Measurements from ENCODE around the gene UBN1.
A peak's percentile ranks its signal among the peaks of the same experiment; 100 is the strongest.

The UBN1 gene

GRCh38 chr16:4846901-4847773 lies at the start of gene UBN1, which contains the start of gene GLYR1:
TSS of gene UBN1 (plus strand) at chr16:4847481. CDS start at chr16:4852918, 5,437 bp downstream.
TSS of gene GLYR1 (minus strand) at chr16:4847288. CDS start at chr16:4847265, 23 bp downstream.
- DNase-seq, result peak; percentile 99

DNA sequence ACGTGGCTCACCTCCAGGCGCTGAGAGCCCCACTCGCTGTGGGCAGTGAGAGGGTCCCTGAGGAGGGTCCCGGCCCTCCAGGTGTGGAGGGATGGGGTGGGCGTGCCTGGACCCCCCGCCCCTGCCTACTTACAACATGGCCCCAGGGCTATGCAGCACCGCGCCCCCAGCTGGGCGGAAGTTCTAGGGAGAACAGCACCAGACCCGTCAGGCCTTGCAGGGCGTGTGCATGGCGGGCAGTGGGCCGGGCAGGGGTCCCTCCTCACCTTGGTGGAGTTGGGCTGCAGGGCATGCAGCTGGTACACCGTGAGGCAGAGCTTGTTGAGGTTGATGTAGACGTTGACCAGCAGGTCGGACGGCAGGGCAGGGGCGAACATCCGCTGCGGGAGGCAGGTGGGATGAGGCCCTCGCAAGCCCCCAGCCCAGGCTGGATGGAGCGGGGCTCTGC lies 49.5 kb upstream of the UBN1 start:
- no peak for DNase-seq

DNA sequence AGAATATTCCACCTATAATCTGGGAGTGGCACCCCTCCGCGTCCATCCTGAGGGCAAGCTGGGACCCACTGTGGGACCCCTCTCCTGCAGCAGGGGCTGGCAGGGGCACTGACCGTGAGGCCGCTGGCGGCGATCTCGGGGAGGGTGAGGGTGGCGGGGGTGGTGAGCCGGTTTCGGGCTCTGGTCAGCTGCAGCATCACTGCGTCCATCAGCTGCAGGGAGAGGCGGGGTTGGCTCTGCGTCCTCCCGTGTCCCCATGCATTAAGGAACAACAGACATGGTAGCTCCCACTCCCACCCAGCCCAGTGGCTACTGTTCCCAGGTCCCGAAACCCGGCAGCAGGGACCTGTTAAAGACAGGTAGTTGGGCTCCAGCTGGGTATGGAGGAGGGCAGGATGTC lies 48.8 kb upstream of the UBN1 start:
- DNase-seq, result no peak

- no peak for DNase-seq
Measured at GRCh38 chr16:4799171-4799855, 48.0 kb upstream of the UBN1 start.

DNA sequence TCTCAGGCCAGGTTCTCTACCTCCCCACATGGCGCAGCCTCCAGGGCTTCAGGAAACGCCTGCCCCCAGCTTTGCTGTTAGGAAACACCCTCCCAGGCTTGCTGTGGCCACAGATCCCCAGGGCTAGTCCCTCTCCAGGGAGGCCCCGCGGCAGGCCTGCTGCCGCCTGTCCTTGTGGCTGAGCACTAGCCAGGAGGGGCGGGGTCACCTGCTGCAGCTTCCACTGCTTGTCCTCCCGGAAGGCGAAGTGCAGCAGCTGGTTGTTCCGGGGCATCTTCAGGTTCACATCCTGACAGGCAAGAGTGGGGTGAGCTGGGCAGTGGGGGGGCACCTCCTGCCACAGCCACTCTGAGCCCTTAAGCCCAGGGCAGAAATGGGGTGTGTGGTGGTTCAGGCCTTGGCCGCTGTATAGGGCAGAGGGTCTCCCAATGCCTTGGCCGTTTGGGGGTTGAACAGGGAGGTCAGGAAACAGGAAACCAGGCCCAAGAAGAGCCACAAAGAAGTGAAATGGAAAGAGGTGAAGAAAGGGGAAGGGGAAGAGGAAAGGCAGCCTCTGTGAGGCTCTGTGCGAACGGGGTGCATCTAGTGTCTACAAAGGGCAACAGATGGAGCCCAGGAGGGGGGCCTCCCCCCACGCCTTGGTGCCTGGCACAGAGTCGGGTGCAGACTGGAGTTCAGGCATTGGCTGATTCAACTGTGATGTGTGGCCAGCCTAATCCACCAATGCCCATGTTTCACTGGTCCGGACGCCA lies 46.8 kb upstream of the UBN1 start:
- DNase-seq, result no peak

DNA sequence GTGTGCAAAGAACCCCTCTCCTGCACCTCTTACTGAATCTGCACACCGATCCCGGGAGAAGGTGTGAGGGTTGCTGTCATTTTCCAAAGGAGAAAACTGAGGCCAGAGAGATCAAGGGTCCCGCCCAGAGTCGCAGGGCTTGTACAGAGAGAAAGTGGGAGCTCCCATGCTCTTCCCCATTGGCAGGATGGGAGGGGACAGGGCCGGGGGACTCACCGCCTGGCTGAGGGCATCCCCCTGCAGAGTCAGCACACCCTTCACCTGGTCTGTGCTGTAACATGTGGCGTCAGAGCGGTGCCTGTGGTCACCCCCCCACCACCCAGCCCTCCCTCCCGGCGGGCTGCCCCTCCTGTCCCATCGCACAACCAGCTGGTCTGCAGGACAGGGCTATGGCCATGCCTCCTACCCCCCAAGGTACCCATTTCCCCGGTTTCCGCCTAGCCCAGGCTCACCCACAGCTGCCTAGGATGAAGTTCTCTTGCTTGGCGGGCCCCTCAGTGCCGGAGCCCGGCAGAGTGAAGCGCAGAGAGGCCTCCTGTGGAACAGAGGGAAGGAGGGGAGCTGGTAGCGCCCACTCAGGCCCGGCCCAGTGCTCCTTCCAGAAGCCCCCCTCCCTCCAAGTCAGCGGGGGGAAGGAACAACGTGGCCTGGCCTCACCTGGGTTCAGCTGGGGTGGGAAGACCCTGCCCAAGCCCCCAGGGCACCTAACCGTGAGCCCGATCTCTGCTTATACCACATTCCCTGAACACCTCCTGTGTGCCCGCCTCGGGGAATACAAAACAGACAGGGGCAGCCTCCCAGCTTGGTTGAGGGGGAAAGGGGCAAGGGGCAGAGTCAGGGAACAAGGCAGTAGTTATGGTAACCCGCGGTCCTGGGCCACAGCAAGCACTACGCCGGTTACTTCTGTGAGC lies 46.0 kb upstream of the UBN1 start:
- DNase-seq, result no peak

GRCh38 chr16:4801962-4802658 lies 45.2 kb upstream of the UBN1 start, which contains the start of gene ROGDI:
TSS of gene ROGDI (minus strand) at chr16:4802633. CDS start at chr16:4802571, 62 bp downstream.
- peak; percentile 82 for DNase-seq

DNA sequence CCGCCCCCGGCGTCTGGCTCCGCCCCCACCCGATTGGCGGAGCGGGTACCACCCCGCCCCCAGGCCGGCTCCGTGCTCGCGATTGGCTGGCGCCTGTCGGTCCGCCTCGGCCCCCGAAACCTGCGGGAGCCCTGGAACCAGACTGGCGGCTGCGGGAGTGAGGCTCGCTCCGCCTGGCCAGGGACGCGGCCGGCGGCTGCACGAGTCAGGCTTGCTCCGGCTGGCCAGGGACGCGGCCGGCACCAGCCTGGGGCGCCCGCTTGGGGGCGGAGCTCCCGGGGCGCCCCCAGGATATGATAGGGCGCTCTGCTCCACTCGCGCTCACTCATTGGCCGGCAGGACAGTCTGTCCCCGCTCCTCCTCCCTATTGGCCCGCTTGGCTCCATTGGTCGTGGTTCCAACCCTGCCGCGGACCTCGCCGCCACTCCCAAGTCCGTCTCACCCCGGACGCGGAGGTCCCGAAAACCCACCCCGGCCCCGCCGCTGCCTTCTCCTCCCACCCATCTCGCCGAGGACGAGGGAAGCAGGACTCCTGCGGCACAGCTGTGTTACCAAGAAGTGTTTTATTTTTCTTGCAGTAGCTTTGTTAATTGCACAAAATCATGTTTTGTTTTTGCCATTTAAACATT lies 44.5 kb upstream of the UBN1 start:
- peak; percentile 95 for DNase-seq

- DNase-seq, result no peak
Measured at GRCh38 chr16:4803401-4803844, 43.9 kb upstream of the UBN1 start.

DNA sequence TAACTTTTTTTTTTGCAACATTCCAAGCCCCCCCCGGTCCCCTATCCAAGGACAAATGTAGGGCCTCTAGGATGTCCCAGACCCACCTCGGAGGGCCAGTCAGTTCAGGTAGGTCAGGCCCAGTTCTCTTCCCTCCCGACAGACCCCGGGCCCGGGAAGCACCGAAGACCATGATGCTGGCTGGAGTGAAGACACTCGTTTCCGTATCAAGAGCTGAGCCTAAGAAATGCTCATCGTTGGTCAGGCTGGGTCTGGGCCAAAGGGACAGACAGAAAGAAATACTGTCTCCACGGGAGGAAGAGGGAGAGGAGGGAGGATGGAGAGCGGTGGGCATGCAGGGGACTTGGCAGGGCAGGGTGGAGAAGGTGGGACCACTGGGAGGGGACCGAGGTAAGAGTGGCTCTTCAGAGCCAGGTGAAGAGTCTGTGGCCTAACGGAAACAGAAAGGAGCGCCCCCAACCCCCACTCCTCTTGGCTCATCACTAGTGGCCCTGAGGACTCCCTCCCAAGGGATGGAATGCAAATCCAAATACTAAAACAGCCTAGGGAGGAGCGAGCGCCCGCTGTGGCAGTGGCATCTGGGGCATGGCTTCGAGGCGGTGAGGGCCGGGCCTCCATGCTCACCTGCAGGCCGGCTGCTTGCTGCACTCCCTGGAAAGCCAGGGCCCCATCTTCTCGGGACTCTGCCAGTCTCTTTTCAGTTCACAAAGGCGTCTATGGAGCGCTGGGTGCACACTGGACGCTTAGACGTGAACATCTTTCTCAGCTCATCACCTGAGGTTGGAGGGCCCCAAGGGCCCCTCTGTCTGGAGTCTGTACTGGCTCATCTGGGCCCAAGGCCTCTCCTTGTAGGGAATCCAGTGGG lies 43.2 kb upstream of the UBN1 start:
- DNase-seq, result no peak

DNA sequence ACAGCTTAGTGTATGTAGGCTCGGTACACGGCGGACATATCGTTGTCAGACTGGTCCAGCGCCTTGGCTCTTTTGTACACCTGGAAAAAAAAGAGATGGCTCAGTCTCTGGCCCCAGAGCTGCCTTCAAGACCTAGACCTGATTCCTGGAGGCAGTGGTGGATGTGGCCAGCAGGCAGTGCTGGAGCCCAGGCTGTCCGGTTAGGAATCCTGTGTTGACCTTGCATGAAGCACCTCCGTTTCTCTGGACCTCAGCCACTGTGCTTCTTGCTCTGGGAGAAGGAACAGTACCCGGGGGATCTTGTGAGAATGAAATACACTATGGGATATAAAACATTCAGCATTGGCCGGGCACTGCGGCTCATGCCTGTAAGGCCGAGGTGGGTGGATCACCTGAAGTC lies 42.0 kb upstream of the UBN1 start:
- DNase-seq, result no peak

DNA sequence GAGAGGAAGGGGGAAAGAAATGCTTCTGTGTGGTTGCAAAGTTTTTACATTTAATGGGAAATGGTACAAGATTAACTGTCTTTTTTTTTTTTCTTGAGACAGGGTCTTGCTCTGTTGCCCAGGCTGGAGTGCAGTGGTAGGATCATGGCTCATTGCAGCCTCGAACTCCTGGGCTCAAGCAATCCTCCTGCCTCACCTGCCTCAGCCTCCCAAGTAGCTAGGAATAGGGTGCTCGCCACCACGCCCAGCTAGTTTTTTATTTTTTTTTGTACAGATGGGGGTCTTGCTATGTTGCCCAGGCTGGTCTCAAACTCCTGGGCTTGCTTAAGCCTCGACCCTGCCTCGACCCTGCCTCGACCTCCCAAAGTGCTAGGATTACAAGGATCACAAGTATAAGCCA lies 41.0 kb upstream of the UBN1 start:
- DNase-seq, result no peak

DNA sequence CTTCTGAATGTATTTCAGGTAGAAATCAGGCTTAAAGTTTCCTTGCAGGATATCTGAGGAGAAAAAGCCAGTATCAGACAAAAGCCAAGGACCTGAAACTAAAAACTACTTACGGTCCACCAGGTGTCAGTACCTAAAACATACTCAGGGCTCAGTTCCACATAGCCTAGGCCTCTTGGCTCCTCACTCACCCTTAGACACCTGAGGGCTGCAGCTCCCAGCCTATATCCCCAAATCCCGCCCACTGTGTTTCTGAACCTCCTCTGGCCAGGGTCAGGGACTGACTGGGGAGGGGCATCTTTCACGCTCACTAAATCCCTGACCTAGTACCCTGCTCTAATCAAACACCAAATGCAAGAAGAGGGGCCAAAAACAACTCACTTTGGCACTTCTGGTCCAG lies 36.0 kb upstream of the UBN1 start:
- DNase-seq, result no peak

DNA sequence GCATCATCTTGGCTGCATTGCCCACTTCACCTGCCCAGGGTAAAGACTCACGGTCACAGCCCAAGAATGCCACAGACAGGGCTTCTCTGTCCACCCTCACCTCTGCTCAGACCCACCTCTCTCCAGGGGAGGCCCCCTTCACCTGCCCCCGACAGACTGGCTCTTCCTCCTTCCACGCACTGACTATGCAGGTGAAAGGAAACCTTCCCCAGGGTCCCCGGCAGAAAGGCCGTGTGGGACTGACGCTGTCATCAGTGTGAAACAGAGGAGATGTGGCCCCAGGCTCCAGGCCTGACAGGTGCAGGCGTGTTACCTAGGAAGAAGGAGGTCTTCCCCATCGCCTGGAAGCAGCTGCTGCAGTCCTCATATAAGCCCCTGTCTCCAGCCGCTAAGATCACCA lies 35.5 kb upstream of the UBN1 start:
- DNase-seq, result no peak

GRCh38 chr16:4813251-4814003 lies 33.9 kb upstream of the UBN1 start:
- DNase-seq, result no peak

DNA sequence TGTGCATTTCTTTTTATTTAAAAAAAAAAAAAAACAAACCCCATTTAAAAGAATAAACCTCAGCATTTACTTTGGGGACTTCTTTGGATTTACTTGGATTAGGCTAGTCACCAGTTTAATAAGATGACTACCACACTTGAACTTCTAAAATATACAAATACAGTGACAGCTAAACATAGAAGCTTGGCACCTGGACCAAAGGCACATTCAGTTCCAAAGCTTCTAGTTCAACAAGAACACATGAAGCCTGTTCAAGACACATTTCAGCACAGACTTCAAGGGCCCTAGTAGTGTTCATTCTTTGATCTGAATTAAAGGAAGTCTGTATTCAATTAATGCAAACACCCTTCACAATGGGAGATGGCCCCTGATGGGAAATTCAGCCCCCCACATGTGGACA lies 33.2 kb upstream of the UBN1 start:
- DNase-seq, result no peak

DNA sequence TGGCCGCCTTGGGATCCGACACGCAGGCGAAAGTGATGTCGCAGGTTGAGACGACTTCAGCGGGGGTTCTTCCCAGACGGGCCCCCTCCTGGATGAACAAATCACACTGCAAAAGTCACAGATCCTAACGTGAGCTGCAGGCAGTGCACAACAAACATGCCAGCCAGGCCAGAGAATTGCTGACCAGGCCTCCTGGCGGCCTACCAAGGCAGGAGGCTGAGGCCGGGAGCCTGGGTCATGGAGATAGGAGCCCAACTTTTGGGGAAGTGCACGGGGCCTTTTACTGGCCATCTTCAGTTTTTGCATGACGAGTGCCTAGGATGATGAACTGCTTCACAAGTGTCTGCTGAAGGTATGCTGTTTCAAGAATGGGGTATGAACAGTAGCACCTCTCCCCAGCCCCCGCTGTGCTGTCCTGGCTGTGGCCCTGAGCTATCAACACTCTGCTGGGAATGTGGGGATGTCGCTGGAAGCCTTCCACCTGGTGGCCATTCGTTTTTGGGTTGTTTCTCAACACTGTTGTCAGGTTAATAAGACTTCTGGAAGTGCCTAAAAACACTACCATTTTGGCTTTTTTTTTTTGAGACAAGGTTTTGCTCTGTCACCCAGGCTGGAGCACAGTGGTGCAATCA lies 32.6 kb upstream of the UBN1 start:
- no peak for DNase-seq

DNA sequence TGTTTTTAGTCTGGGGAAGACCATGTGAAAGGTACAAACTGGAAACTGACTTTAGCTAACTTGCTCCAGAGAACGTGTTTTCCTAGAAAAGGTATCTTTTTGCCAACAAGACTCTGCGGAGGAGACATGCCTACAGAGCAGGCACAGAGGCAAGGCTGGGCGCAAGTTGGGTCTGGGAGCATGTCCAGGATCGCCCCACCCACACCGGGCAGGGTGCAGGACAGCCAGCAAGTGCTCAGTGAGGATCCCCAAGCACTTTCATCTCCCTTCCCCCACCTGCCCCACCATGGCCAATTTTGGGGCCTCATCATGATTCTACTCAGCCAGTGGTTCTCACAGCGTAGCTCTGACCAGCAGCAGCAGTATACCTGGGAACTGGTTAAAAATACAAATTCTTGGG lies 26.6 kb upstream of the UBN1 start:
- DNase-seq, result no peak

- DNase-seq, result no peak
Measured at GRCh38 chr16:4825196-4825595, 22.1 kb upstream of the UBN1 start.

Data from activated T-cell treated with anti-CD3 and anti-CD28 coated beads, Interleukin-2, amount 50 U/mL, for 1 hour (primary cell).